Measurements from ENCODE around the gene CDH4.
"Not testable (repeated sequence)": the region's sequence is repeated elsewhere in the genome, so short reads cannot be mapped to it uniquely, and the experiment has no call there.

Gene CDH4

GRCh38 chr20:61391812-61392520, 139.9 kb downstream of the CDH4 start:
- DNase-seq, result no peak

GRCh38 chr20:61394088-61394799, 142.2 kb downstream of the CDH4 start:
- no peak for DNase-seq

GRCh38 chr20:61396262-61396848, 144.3 kb downstream of the CDH4 start:
- DNase-seq, result no peak

- no peak for DNase-seq
These were observed 145.1 kb downstream of the CDH4 start for GRCh38 chr20:61397146-61397545.

GRCh38 chr20:61397790-61398189, 145.7 kb downstream of the CDH4 start:
- DNase-seq, result no peak

- no peak for DNase-seq
These were observed 147.4 kb downstream of the CDH4 start for GRCh38 chr20:61399433-61399832.

- DNase-seq, result no peak
These were observed 148.4 kb downstream of the CDH4 start for GRCh38 chr20:61400499-61400898.

GRCh38 chr20:61404303-61404702, 152.2 kb downstream of the CDH4 start:
- DNase-seq, result no peak

- DNase-seq, result no peak
These were observed 152.9 kb downstream of the CDH4 start for GRCh38 chr20:61405007-61405406.

GRCh38 chr20:61406773-61407172, 154.7 kb downstream of the CDH4 start:
- not testable (repeated sequence) for DNase-seq

- no peak for DNase-seq
These were observed 155.5 kb downstream of the CDH4 start for GRCh38 chr20:61407561-61407960.

GRCh38 chr20:61408951-61409740, 157.1 kb downstream of the CDH4 start:
- no peak for DNase-seq

- DNase-seq, result no peak
These were observed 159.7 kb downstream of the CDH4 start for GRCh38 chr20:61411743-61412142.

- no peak for DNase-seq
These were observed 161.7 kb downstream of the CDH4 start for GRCh38 chr20:61413752-61414151.

GRCh38 chr20:61414455-61414991, 162.5 kb downstream of the CDH4 start:
- no peak for DNase-seq

GRCh38 chr20:61416546-61416945, 164.5 kb downstream of the CDH4 start:
- DNase-seq, result no peak

GRCh38 chr20:61417221-61417941, 165.3 kb downstream of the CDH4 start:
- DNase-seq, result no peak

- DNase-seq, result no peak
These were observed 166.9 kb downstream of the CDH4 start for GRCh38 chr20:61419010-61419409.

GRCh38 chr20:61419501-61419900, 167.4 kb downstream of the CDH4 start:
- DNase-seq, result no peak

GRCh38 chr20:61420056-61420455, 168.0 kb downstream of the CDH4 start:
- no peak for DNase-seq

- DNase-seq, result no peak
These were observed 168.7 kb downstream of the CDH4 start for GRCh38 chr20:61420781-61421180.
